Left lung (tissue), 10 donors: ENCODE measurements around the gene ACTRT2. TPM values are rescaled to one million over a fixed set of nuclear protein-coding genes. Genes with fewer than 3 reads are reported as not detected.
A peak's percentile ranks its signal among the peaks of the same experiment; 100 is the strongest.

Source experiments
- ATAC-seq: fragments of 200-7000 bp; cut with Tn5 transposase; one replicate; pipeline ENCODE4 v1.9.1; 2020; ENCODE audit warnings: moderate library complexity
- DNase-seq, 4 donors: peaks; one replicate each; pipeline ENCODE4 v3.0.0-alpha.2; 2013 to 2020
- H3K27ac ChIP-seq, 2 donors: fragments of 200-600 bp; sonication (generic) in 1 of 2; one replicate each; pipeline versions ENCODE4 v1.5.0 to v1.8.0; 2020 to 2021
- H3K27me3 ChIP-seq, 2 donors: fragments of 200-600 bp; sonication (generic) in 1 of 2; one replicate each; pipeline versions ENCODE4 v1.5.0 to v1.8.0; 2020 to 2021
- H3K36me3 ChIP-seq, 2 donors: fragments of 200-600 bp; sonication (generic) in 1 of 2; one replicate each; pipeline versions ENCODE4 v1.5.0 to v1.8.0; 2020 to 2021
- H3K4me1 ChIP-seq, 2 donors: fragments of 200-600 bp; one replicate each; pipeline ENCODE4 v1.8.0; 2021
- H3K4me3 ChIP-seq, 2 donors: fragments of 200-600 bp; sonication (generic) in 1 of 2; one replicate each; pipeline versions ENCODE4 v1.5.0 to v1.8.0; 2020 to 2021; ENCODE audit warnings: mild to moderate bottlenecking in 1 of 2
- H3K9me3 ChIP-seq, 2 donors: fragments of 200-600 bp; sonication (generic) in 1 of 2; one replicate each; pipeline versions ENCODE4 v1.5.0 to v1.8.0; 2020 to 2021
- CTCF ChIP-seq, 2 donors: fragments of 200-600 bp; sonication (generic) in 1 of 2; IDR thresholded peaks; one replicate each; pipeline versions ENCODE4 v1.5.0 to v1.8.0; 2021; ENCODE audit warnings: antibody characterized with exemption in 2 of 2
- intact Hi-C, 2 donors: fragments of 100-400 bp; cut with DNase I; formaldehyde crosslinking; loops; one replicate each; pipeline versions ENCODE4 v1.11.2 to v1.14.2; 2022
- polyA plus RNA-seq, 6 donors: library from polyadenylated mRNA; unstranded; fragments of 120-200 nt; gene quantifications; one replicate each; pipeline ENCODE4 v1.2.1, GENCODE V29; 2013; ENCODE audit not compliant: insufficient read length in 6 of 6
- total RNA-seq, 2 donors: library from RNA; stranded (reverse); fragmentation: NEBNext Ultra II Directional; extraction: Animal tissue kit (Norgen Biotek cat#: 25700); gene quantifications; one replicate each; pipeline ENCODE4 v1.2.1, GENCODE V29; 2021
- donor health status: DM: no; HTN: yes; CAD: no.
- donor health status: DM: no; HTN: no; CAD: no.

ACTRT2 gene
- total and polyA plus RNA-seq, 8 donors: not detected

GRCh38 chr1:3053986-3054385, 32.7 kb downstream of the ACTRT2 start:
- intact Hi-C loops: no loop called here
- Histone ChIP-seq H3K27me3 (peaks cover 0 to 36% of the 10 kb centered on the region in 2 donors), H3K4me1 (no peaks in the 10 kb centered on the region), H3K27ac (no peak overlapping the region), H3K36me3 (no peaks in the 10 kb centered on the region), H3K4me3 (no peak overlapping the region), H3K9me3 (no peaks in the 10 kb centered on the region)
- ATAC-seq (no peak), DNase-seq (peak in 1 of 4 donors; percentile 23)
- no peak for TF ChIP-seq CTCF (IDR thresholded peaks at IDR 0.05)

- peaks cover 0 to 35% of the 10 kb centered on the region in 2 donors for H3K27me3 ChIP-seq
- no peak for TF ChIP-seq CTCF (IDR thresholded peaks at IDR 0.05)
- no peak overlapping the region for H3K4me3 ChIP-seq
- DNase-seq: peak in 2 of 4 donors; percentile 24 to 43
- no peak for ATAC-seq
- no peak overlapping the region for H3K27ac ChIP-seq
- H3K4me1 ChIP-seq: no peaks in the 10 kb centered on the region
- no peaks in the 10 kb centered on the region for H3K36me3 ChIP-seq
- H3K9me3 ChIP-seq: no peaks in the 10 kb centered on the region
- intact Hi-C loops: no loop called here
Measured at GRCh38 chr1:3054474-3054873, 33.2 kb downstream of the ACTRT2 start.

GRCh38 chr1:3055051-3055450, 33.8 kb downstream of the ACTRT2 start:
- Histone ChIP-seq H3K4me1 (no peaks in the 10 kb centered on the region), H3K27ac (no peak overlapping the region), H3K9me3 (no peaks in the 10 kb centered on the region), H3K27me3 (peaks cover 0 to 40% of the 10 kb centered on the region in 2 donors), H3K4me3 (no peak overlapping the region), H3K36me3 (no peaks in the 10 kb centered on the region)
- DNase-seq (no peak), ATAC-seq (no peak)
- intact Hi-C loops: no loop called here
- no peak for TF ChIP-seq CTCF (IDR thresholded peaks at IDR 0.05)

- H3K27ac ChIP-seq: no peak overlapping the region
- no peak overlapping the region for H3K4me3 ChIP-seq
- intact Hi-C loops: no loop called here
- no peak for TF ChIP-seq CTCF (IDR thresholded peaks at IDR 0.05)
- no peaks in the 10 kb centered on the region for H3K36me3 ChIP-seq
- DNase-seq (no peak), ATAC-seq (no peak)
- H3K9me3 ChIP-seq: no peaks in the 10 kb centered on the region
- no peaks in the 10 kb centered on the region for H3K4me1 ChIP-seq
- peaks cover 0 to 56% of the 10 kb centered on the region in 2 donors for H3K27me3 ChIP-seq
Measured at GRCh38 chr1:3056641-3057040, 35.4 kb downstream of the ACTRT2 start.

- Histone ChIP-seq H3K4me3 (no peak overlapping the region), H3K27ac (no peak overlapping the region), H3K4me1 (peaks cover 0 to under 1% of the 10 kb centered on the region in 2 donors), H3K36me3 (no peaks in the 10 kb centered on the region), H3K9me3 (no peaks in the 10 kb centered on the region), H3K27me3 (peaks cover 4 to 61% of the 10 kb centered on the region in 2 donors)
- TF ChIP-seq CTCF (IDR thresholded peaks at IDR 0.05): no peak
- DNase-seq: no peak
- intact Hi-C loops: no loop called here
- no peak for ATAC-seq
Measured at GRCh38 chr1:3058263-3059030, 37.2 kb downstream of the ACTRT2 start.
